A549 (cell line): Measurements from ENCODE around the gene DCBLD2.

Experiments used
- CEBPB ChIP-seq, 2 experiments: fragments of >200 bp in 1 of 2; sonication (Bioruptor Twin) in 1 of 2; formaldehyde crosslinking in 1 of 2; IDR thresholded peaks; 2 replicates each; pipeline ENCODE4 v1.6.1; 2012 to 2016
- CTCF ChIP-seq: fragments of >200 bp; sonication (Bioruptor Twin); formaldehyde crosslinking; IDR thresholded peaks from 3 replicates; pipeline ENCODE4 v1.5.1; 2016
- EP300 ChIP-seq, 2 experiments: fragments of >200 bp; sonication (Bioruptor Twin); formaldehyde crosslinking; IDR thresholded peaks; 2 replicates in 1 of 2; 3 replicates in 1 of 2; pipeline ENCODE4 v1.6.1; 2016 to 2017
- HEYL ChIP-seq: fragments of 250-450 bp; sonication (Bioruptor Pico); IDR thresholded peaks from 2 replicates; pipeline ENCODE4 v1.8.0; 2021; ENCODE audit warnings: mild to moderate bottlenecking, moderate library complexity
- HOXA7 ChIP-seq: fragments of 250-450 bp; sonication (Bioruptor Pico); IDR thresholded peaks from 2 replicates; pipeline ENCODE4 v1.5.0; 2020; ENCODE audit warnings: mild to moderate bottlenecking, moderate library complexity
- JUNB ChIP-seq: fragments of >200 bp; sonication (Bioruptor Twin); formaldehyde crosslinking; IDR thresholded peaks from 2 replicates; pipeline ENCODE4 v1.6.1; 2016
- MYC ChIP-seq: IDR thresholded peaks from 2 replicates; pipeline ENCODE4 v1.6.1; 2012; ENCODE audit warnings: mild to moderate bottlenecking, inconsistent platforms, low read length, improper control_type of control experiment, borderline replicate concordance
- POLR2A ChIP-seq: IDR thresholded peaks from 2 replicates; pipeline ENCODE4 v1.6.1; 2012; ENCODE audit warnings: mild to moderate bottlenecking, low read length
- RAD21 ChIP-seq, 2 experiments: fragments of >200 bp in 1 of 2; sonication (Bioruptor Twin) in 1 of 2; formaldehyde crosslinking in 1 of 2; IDR thresholded peaks in 1 of 2; conservative IDR thresholded peaks in 1 of 2; 2 replicates in 1 of 2; 3 replicates in 1 of 2; pipeline ENCODE4 v1.6.1; 2012 to 2018; ENCODE audit warnings: inconsistent platforms in 1 of 2
- REST ChIP-seq: fragments of 200-600 bp; sonication (generic); IDR thresholded peaks from 2 replicates; pipeline ENCODE4 v1.6.1; 2016; ENCODE audit warnings: antibody characterized with exemption, mild to moderate bottlenecking, moderate library complexity
- RNF2 ChIP-seq: fragments of 200-600 bp; sonication (generic); IDR thresholded peaks from 2 replicates; pipeline ENCODE4 v1.6.1; 2016; ENCODE audit warnings: low read depth, mild to moderate bottlenecking, antibody characterized with exemption, moderate library complexity, borderline replicate concordance
- USF2 ChIP-seq: fragments of 450-650 bp; IDR thresholded peaks from 2 replicates; pipeline ENCODE4 v1.6.1; 2014; ENCODE audit warnings: antibody characterized with exemption
- ZC3H11A ChIP-seq: fragments of 450-650 bp; IDR thresholded peaks from 2 replicates; pipeline ENCODE4 v1.6.1; 2014; ENCODE audit warnings: antibody characterized with exemption, mild to moderate bottlenecking

GRCh38 chr3:98797905-98798304 lies 103.6 kb downstream of the DCBLD2 start:
- TF ChIP-seq CTCF = no peak
- no peak for TF ChIP-seq USF2
- no peak for TF ChIP-seq RNF2
- no peak for TF ChIP-seq EP300 (IDR thresholded peaks at IDR 0.05)
- no peak for TF ChIP-seq ZC3H11A
- TF ChIP-seq MYC = no peak
- no peak for TF ChIP-seq POLR2A
- no peak for TF ChIP-seq HEYL (CRISPR knock-in tag)
- TF ChIP-seq HOXA7 (CRISPR knock-in tag) = no peak
- TF ChIP-seq CEBPB (IDR thresholded peaks at IDR 0.05) = no peak
- TF ChIP-seq REST = no peak
- no peak for TF ChIP-seq RAD21 (conservative IDR thresholded peaks at IDR 0.05 in 1 of 2, IDR thresholded peaks at IDR 0.05 in 1 of 2)
- TF ChIP-seq JUNB = no peak
